Ascending aorta (tissue), 2 donors: ENCODE measurements around the gene NXPE3. TPM values are rescaled to one million over a fixed set of nuclear protein-coding genes. Genes with fewer than 3 reads are reported as not detected.
A peak's percentile ranks its signal among the peaks of the same experiment; 100 is the strongest.

Experiments
- DNase-seq, 2 donors: peaks; one replicate each; pipeline ENCODE4 v3.0.0-alpha.2; 2019; ENCODE audit warnings: low spot score in 2 of 2
- H3K27ac ChIP-seq, 2 donors: fragments of 200-600 bp; sonication (generic); one replicate each; pipeline ENCODE4 v1.5.1; 2016 to 2017; ENCODE audit warnings: mild to moderate bottlenecking in 1 of 2
- H3K27me3 ChIP-seq: fragments of 200-600 bp; sonication (generic); one replicate; pipeline ENCODE4 v1.5.1; 2017
- H3K36me3 ChIP-seq, 2 donors: fragments of 200-600 bp; sonication (generic); one replicate each; pipeline ENCODE4 v1.5.1; 2016
- H3K4me1 ChIP-seq, 2 donors: fragments of 200-600 bp; sonication (generic); one replicate each; pipeline ENCODE4 v1.5.1; 2016 to 2017; ENCODE audit warnings: mild to moderate bottlenecking in 1 of 2
- H3K4me3 ChIP-seq, 2 donors: fragments of 200-600 bp; sonication (generic); one replicate each; pipeline ENCODE4 v1.5.1; 2016 to 2017; ENCODE audit warnings: mild to moderate bottlenecking in 1 of 2
- H3K9me3 ChIP-seq, 2 donors: fragments of 200-600 bp; sonication (generic); one replicate each; pipeline ENCODE4 v1.5.1; 2016
- CTCF ChIP-seq, 3 experiments: fragments of 200-600 bp in 2 of 3; fragments of 450-650 bp in 1 of 3; sonication (generic) in 2 of 3; IDR thresholded peaks; one replicate each; pipeline ENCODE4 v1.5.1; 2016 to 2019; ENCODE audit warnings: antibody characterized with exemption in 3 of 3, mild to moderate bottlenecking in 1 of 3, moderate library complexity in 1 of 3
- intact Hi-C: fragments of 100-400 bp; cut with DNase I; formaldehyde crosslinking; loops from one replicate; pipeline ENCODE4 v1.15.1; 2023
- total RNA-seq: library from RNA; depleted of rRNA; stranded (reverse); fragments of >200 nt; gene quantifications from one replicate; pipeline ENCODE4 v1.1.0, GENCODE V29; 2016

NXPE3 gene
- total RNA-seq, 1 donor from 2014 or later: 25.8 TPM

- Histone ChIP-seq H3K4me1 (peaks cover 0 to 28% of the 10 kb centered on the region in 2 donors), H3K27me3 (no peaks in the 10 kb centered on the region), H3K4me3 (peak overlapping the region in 1 of 2 donors; percentile 93), H3K27ac (peak overlapping the region in 1 of 2 donors; percentile 17), H3K36me3 (peaks cover 80 to 90% of the 10 kb centered on the region in 2 donors), H3K9me3 (no peaks in the 10 kb centered on the region)
- no peak for TF ChIP-seq CTCF (IDR thresholded peaks at IDR 0.05)
- intact Hi-C loops: no loop called here
- DNase-seq: no peak
These were observed 75.7 kb downstream of the NXPE3 start for GRCh38 chr3:101854608-101855304.

GRCh38 chr3:101857301-101857741 is 78.3 kb downstream of the NXPE3 start:
- DNase-seq: no peak
- H3K4me1 ChIP-seq: peaks cover 0 to 25% of the 10 kb centered on the region in 2 donors
- intact Hi-C loops: no loop called here
- H3K4me3 ChIP-seq: peak overlapping the region in 1 of 2 donors; percentile 5
- peak overlapping the region in 1 of 2 donors; percentile 18 for H3K27ac ChIP-seq
- H3K36me3 ChIP-seq: peaks cover 91 to 100% of the 10 kb centered on the region in 2 donors
- no peaks in the 10 kb centered on the region for H3K9me3 ChIP-seq
- no peak for TF ChIP-seq CTCF (IDR thresholded peaks at IDR 0.05)
- no peaks in the 10 kb centered on the region for H3K27me3 ChIP-seq

GRCh38 chr3:101858464-101859030 is 79.5 kb downstream of the NXPE3 start:
- Histone ChIP-seq H3K4me3 (no peak overlapping the region), H3K27me3 (no peaks in the 10 kb centered on the region), H3K36me3 (peaks cover 78 to 92% of the 10 kb centered on the region in 2 donors), H3K9me3 (no peaks in the 10 kb centered on the region), H3K4me1 (peaks cover 0 to 13% of the 10 kb centered on the region in 2 donors), H3K27ac (peak overlapping the region; percentile 9 to 23)
- intact Hi-C loops: no loop called here
- no peak for TF ChIP-seq CTCF (IDR thresholded peaks at IDR 0.05)
- no peak for DNase-seq

GRCh38 chr3:101859882-101860448 is 81.0 kb downstream of the NXPE3 start:
- Histone ChIP-seq H3K4me1 (peaks cover 0 to 5% of the 10 kb centered on the region in 2 donors), H3K27me3 (no peaks in the 10 kb centered on the region), H3K27ac (peak overlapping the region in 1 of 2 donors; percentile 15), H3K4me3 (no peak overlapping the region), H3K36me3 (peaks cover 64 to 78% of the 10 kb centered on the region in 2 donors), H3K9me3 (no peaks in the 10 kb centered on the region)
- intact Hi-C loops: no loop called here
- DNase-seq: no peak
- TF ChIP-seq CTCF (IDR thresholded peaks at IDR 0.05): no peak

GRCh38 chr3:101861212-101861788 is 82.3 kb downstream of the NXPE3 start:
- no peak for TF ChIP-seq CTCF (IDR thresholded peaks at IDR 0.05)
- Histone ChIP-seq H3K36me3 (peaks cover 51 to 64% of the 10 kb centered on the region in 2 donors), H3K9me3 (no peaks in the 10 kb centered on the region), H3K4me3 (no peak overlapping the region), H3K27ac (peak overlapping the region in 1 of 2 donors; percentile 13), H3K4me1 (peaks cover 0 to 5% of the 10 kb centered on the region in 2 donors), H3K27me3 (no peaks in the 10 kb centered on the region)
- DNase-seq: no peak
- intact Hi-C loops: no loop called here
